Lung microvascular endothelial cell (primary cell): Measurements from ENCODE around the gene SEL1L2. TPM values are rescaled to one million over a fixed set of nuclear protein-coding genes. Genes with fewer than 3 reads are reported as not detected.

Experiments used
- DNase-seq, 2 donors: peaks; one replicate each; pipeline versions ENCODE4 v3.0.0 to v3.0.0-alpha.2; 2010; ENCODE audit warnings: low read depth in 2 of 2
- total RNA-seq: library from RNA; depleted of rRNA; stranded (reverse); fragments of >200 nt; gene quantifications from 2 replicates; pipeline ENCODE4 v1.2.1, GENCODE V29; 2014

SEL1L2 gene
- total RNA-seq, 1 donor from 2014 or later: not detected

DNA sequence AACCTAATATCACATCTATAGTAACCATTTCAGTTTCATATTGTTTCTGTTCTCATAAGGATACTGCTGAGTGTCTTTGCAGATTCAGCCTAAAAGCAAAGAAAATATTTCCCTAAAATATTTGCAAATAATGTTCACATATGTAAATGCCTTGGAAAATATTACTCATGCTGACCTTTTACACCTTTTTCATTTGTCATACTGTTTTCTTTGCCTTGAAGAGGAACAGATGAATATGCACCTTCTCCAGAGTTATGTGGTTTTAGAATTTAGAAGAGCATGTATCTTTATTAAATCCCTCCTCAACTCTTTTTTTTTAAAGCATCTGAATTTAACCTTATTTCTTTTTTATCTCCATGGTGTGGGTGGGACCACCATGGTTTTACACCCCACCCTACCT, 173.1 kb downstream of the SEL1L2 start:
- peak; percentile 28 to 58 for DNase-seq

DNA sequence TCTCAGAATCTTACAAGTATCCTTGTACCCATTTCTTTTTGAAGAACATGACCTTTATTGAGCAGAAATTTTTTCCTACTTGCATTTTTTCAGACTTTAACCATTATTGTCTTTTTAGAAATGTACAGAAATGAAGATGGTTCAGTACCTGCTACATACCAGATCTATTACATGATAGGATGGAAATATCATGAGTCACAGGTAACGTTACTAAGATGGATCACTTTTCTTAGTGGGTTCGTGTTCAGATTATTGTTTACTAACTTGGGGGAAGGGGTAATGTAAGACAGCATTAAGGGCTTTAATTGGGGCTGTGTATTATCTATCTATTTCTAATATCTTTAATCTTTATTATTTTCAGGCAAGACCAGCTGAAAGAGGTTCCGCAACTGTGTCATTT, 173.7 kb downstream of the SEL1L2 start:
- no peak for DNase-seq

DNA sequence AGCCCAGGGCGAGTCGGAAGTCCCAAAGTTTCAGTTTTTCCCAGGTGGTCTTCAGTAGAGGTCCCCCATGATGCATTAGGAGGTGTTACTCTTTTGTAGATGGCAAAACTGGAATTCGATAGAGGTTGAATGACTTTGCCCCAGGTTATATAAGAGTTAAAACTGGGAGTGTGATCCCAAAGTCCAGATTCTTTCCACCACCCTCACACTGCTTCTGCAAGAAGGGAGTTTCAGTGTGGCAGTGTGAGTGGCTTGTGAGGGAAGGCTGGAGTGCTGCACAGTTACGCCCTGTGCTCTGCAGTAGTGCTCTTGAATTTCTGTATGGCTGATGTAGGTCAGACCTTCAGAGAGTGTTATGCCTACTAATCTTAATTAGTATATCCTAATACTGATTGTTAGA, 175.7 kb downstream of the SEL1L2 start:
- no peak for DNase-seq

DNA sequence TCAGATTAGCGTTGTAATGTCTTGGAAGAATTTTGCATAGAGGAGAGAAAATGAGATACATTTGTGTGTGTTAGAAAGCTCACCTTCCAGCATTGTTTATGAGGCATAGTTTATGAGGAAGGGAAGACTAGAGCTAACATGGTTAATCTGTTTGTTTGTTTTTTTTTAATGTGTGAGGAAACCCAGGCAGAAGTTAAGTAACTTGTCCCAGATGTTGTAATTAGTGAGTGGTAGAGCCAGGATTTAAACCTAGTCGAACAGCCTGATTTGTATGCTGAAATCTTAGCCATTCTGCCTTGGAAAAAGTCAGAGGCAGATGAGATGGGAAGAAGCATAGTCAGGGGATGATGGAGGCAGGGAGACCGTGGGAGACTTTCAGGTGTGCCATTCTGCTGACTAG, 176.5 kb downstream of the SEL1L2 start:
- no peak for DNase-seq

DNA sequence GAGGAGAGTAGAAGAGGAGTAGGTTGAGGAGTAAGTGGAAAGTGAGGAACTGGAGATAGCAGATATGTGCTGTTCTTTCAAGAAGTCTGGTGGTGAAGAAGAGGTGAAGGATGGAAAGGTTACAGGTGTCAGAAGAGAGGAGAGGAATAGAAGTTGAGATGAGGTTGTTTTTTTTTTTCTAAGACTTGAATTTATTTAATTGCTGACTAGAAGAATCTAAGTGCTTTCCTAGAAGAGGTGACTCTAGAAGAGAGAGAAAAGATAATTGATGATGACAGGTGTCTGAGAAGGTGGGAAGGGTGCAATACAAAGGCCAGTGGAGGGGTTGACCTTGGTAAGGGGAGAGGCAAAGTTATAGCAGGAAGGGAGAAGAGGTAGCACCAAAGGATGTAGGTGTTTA, 180.0 kb downstream of the SEL1L2 start:
- no peak for DNase-seq

DNA sequence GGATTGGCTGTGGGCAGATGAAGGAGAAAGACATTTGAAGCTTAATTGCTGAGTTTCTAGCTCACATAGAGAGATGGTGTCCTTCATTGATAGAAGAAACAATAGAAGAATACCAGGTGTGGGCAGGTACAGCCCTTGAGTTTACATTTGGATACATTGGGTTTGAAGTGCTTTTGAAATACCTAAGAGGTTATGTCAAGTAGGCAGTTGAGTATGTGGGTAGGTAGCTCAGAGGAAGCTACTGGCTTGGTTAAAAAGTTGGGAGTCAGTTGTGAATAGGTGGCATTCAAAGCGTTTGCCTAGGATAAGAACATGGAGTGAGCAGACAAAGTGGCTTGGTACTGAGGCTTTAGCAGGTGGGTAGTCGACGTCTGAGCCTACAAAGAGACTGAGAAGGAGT, 180.6 kb downstream of the SEL1L2 start:
- DNase-seq: no peak

DNA sequence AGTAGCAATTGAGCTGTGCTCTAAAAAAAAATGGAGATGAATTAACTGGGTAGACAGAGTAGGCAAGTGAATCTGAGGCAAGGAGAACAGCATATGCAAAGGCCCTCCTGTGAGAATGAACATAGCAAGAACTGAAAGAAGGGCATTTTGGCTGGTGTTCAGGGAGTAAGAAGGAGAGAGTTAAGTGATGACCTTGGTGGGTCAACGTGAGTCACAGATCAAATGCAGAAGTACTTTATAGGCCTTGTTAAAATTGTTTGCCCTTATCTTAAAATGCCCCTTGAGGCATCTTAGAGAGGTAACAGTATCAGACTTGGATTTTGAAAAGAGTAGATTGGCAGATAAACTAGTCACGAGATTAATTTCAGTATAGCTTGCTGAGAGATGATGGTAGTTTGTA, 181.0 kb downstream of the SEL1L2 start:
- no peak for DNase-seq

DNA sequence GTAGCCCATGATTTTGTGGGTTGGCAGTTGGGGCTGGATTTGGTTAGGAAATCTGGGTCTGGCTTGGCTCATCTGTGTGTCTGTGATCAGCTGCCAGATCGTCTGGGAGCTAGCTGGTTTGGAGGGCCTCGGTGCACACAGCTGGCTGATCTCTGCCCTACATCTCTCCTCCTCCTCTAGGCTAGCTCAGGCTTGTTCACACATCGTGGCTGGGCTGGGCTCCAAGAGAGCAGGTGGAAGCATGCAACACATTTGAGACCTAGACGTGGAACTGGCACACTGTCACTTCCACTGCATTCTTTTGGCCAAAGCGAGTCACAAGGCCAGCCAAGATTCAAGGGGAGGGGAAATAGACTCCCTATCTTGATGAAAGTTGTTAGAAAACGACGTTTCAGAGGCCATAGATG, 189.7 kb downstream of the SEL1L2 start:
- DNase-seq: peak; percentile 75 to 77

DNA sequence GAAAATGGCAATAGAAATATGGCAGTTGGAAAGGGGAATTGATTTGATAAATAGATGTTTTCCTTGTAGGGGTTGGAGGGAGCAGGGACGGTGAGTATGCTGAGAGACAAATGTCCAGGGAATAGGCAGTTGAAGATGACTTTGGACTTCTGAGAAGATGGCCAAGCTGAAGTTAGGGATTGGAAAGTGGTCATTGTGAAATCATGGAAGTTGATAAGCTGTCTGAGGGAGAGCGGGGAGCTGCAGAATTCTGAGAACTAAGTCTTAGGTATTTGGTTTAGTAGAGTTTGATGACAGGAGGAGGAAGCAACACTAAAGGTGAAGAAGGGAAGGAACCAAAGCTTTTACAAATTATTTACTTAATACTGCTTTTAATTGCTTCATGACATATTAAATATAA, 190.4 kb downstream of the SEL1L2 start:
- no peak for DNase-seq

Other genes with a start within 250 kb of the SEL1L2 start
- gene ESF1, start 205.7 kb downstream of the SEL1L2 start, total RNA-seq: 4.4 and 9.3 TPM in 2 replicates
- 10.2 and 11.1 TPM in 2 replicates for gene NDUFAF5, start 205.6 kb downstream of the SEL1L2 start, total RNA-seq
- under 0.01 and 0.40 TPM in 2 replicates for gene MACROD2, start 4.9 kb upstream of the SEL1L2 start, total RNA-seq